Natural killer cell treated with Interleukin-12 subunit alpha and Interleukin-12 subunit beta and Interleukin-15 and Interleukin-18, amount 100 ng/mL, for 72 hours (primary cell): ENCODE data around the gene MEI4. TPM values are rescaled to one million over a fixed set of nuclear protein-coding genes. Genes with fewer than 3 reads are reported as not detected.
"Not testable (repeated sequence)": the region's sequence is repeated elsewhere in the genome, so short reads cannot be mapped to it uniquely, and the experiment has no call there.

ENCODE experiments used
- ATAC-seq, 2 donors: fragments of 150-1000 bp; cut with Tn5 transposase in 1 of 2; sonication (Bioruptor Pico), chemical (Tn5 transposase) in 1 of 2; 2 replicates each; pipeline ENCODE4 v1.10.0; 2021
- DNase-seq: peaks from one replicate; pipeline ENCODE4 v3.0.0; 2022; ENCODE audit warnings: low spot score
- H3K27ac Mint-ChIP-seq, 2 donors: 1 replicate in 1 of 2; 2 replicates in 1 of 2; pipeline ENCODE4 v1.8.0; 2022; ENCODE audit warnings: mixed read lengths in 2 of 2, mild to moderate bottlenecking in 1 of 2, moderate library complexity in 1 of 2
- H3K27me3 Mint-ChIP-seq, 2 donors: 1 replicate in 1 of 2; 2 replicates in 1 of 2; pipeline ENCODE4 v1.8.0; 2022; ENCODE audit warnings: mixed read lengths in 2 of 2
- H3K36me3 Mint-ChIP-seq: one replicate; pipeline ENCODE4 v1.8.0; 2022; ENCODE audit warnings: mixed read lengths
- H3K4me1 Mint-ChIP-seq, 2 donors: 1 replicate in 1 of 2; 2 replicates in 1 of 2; pipeline ENCODE4 v1.8.0; 2022; ENCODE audit warnings: low read depth in 2 of 2, mixed read lengths in 2 of 2, mild to moderate bottlenecking in 1 of 2
- H3K4me3 Mint-ChIP-seq: one replicate; pipeline ENCODE4 v1.8.0; 2022; ENCODE audit warnings: mixed read lengths
- H3K9me3 Mint-ChIP-seq: 2 replicates; pipeline ENCODE4 v1.8.0; 2022; ENCODE audit warnings: mixed read lengths
- total RNA-seq, 2 donors: library from RNA; stranded (reverse); gene quantifications; one replicate each; pipeline ENCODE4 v1.2.3, GENCODE V29; 2022

Gene MEI4
- total RNA-seq, 2 donors from 2014 or later = not detected

GRCh38 chr6:77650098-77650663 is 2.7 kb upstream of the MEI4 start:
- H3K4me1 Mint-ChIP-seq = no peaks in the 10 kb centered on the region
- DNase-seq (no peak), ATAC-seq (no peak)
- H3K9me3 Mint-ChIP-seq = peaks cover 13% of the 10 kb centered on the region
- H3K36me3 Mint-ChIP-seq = no peaks in the 10 kb centered on the region
- H3K27me3 Mint-ChIP-seq = peaks cover 0 to 2% of the 10 kb centered on the region in 2 donors
- no peak overlapping the region for H3K4me3 Mint-ChIP-seq
- no peak overlapping the region for H3K27ac Mint-ChIP-seq

GRCh38 chr6:77653816-77654215 is 977 bp downstream of the MEI4 start:
- H3K27me3 Mint-ChIP-seq = peaks cover 0 to 2% of the 10 kb centered on the region in 2 donors
- peaks cover 19% of the 10 kb centered on the region for H3K9me3 Mint-ChIP-seq
- H3K36me3 Mint-ChIP-seq = peaks cover 8% of the 10 kb centered on the region
- H3K4me3 Mint-ChIP-seq = no peak overlapping the region
- H3K27ac Mint-ChIP-seq = no peak overlapping the region
- H3K4me1 Mint-ChIP-seq = no peaks in the 10 kb centered on the region
- DNase-seq (no peak), ATAC-seq (no peak)

GRCh38 chr6:77655035-77655434 is 2.2 kb downstream of the MEI4 start:
- H3K9me3 Mint-ChIP-seq = peaks cover 18% of the 10 kb centered on the region
- not testable (repeated sequence) for DNase-seq, H3K36me3 Mint-ChIP-seq, H3K27ac Mint-ChIP-seq, ATAC-seq, H3K4me1 Mint-ChIP-seq, H3K27me3 Mint-ChIP-seq, H3K4me3 Mint-ChIP-seq

GRCh38 chr6:77656999-77657764 is 4.3 kb downstream of the MEI4 start:
- Mint-ChIP-seq H3K9me3 (peaks cover 12% of the 10 kb centered on the region), H3K27ac (no peak overlapping the region), H3K4me1 (no peaks in the 10 kb centered on the region), H3K36me3 (peaks cover 8% of the 10 kb centered on the region), H3K4me3 (no peak overlapping the region), H3K27me3 (no peaks in the 10 kb centered on the region)
- no peak for DNase-seq
- no peak for ATAC-seq

- DNase-seq = no peak
- H3K9me3 Mint-ChIP-seq = peaks cover 26% of the 10 kb centered on the region
- H3K36me3 Mint-ChIP-seq = no peaks in the 10 kb centered on the region
- no peak for ATAC-seq
- H3K27ac Mint-ChIP-seq = no peak overlapping the region
- no peaks in the 10 kb centered on the region for H3K27me3 Mint-ChIP-seq
- no peaks in the 10 kb centered on the region for H3K4me1 Mint-ChIP-seq
- no peak overlapping the region for H3K4me3 Mint-ChIP-seq
Measured at GRCh38 chr6:77666340-77666739, 13.5 kb downstream of the MEI4 start.

GRCh38 chr6:77666846-77667245 is 14.0 kb downstream of the MEI4 start:
- Mint-ChIP-seq H3K27ac (no peak overlapping the region), H3K27me3 (no peaks in the 10 kb centered on the region), H3K4me1 (no peaks in the 10 kb centered on the region), H3K36me3 (no peaks in the 10 kb centered on the region), H3K4me3 (no peak overlapping the region), H3K9me3 (peaks cover 30% of the 10 kb centered on the region)
- ATAC-seq (no peak), DNase-seq (no peak)

GRCh38 chr6:77669913-77670312 is 17.1 kb downstream of the MEI4 start:
- H3K27ac Mint-ChIP-seq = no peak overlapping the region
- H3K9me3 Mint-ChIP-seq = peaks cover 24% of the 10 kb centered on the region
- H3K27me3 Mint-ChIP-seq = no peaks in the 10 kb centered on the region
- ATAC-seq (no peak), DNase-seq (no peak)
- no peaks in the 10 kb centered on the region for H3K4me1 Mint-ChIP-seq
- H3K4me3 Mint-ChIP-seq = no peak overlapping the region
- H3K36me3 Mint-ChIP-seq = no peaks in the 10 kb centered on the region

GRCh38 chr6:77674211-77674610 is 21.4 kb downstream of the MEI4 start:
- no peak overlapping the region for H3K4me3 Mint-ChIP-seq
- H3K4me1 Mint-ChIP-seq = no peaks in the 10 kb centered on the region
- peaks cover 17% of the 10 kb centered on the region for H3K9me3 Mint-ChIP-seq
- ATAC-seq (no peak), DNase-seq (no peak)
- H3K27ac Mint-ChIP-seq = no peak overlapping the region
- H3K27me3 Mint-ChIP-seq = no peaks in the 10 kb centered on the region
- no peaks in the 10 kb centered on the region for H3K36me3 Mint-ChIP-seq

- no peaks in the 10 kb centered on the region for H3K4me1 Mint-ChIP-seq
- DNase-seq (no peak), ATAC-seq (no peak)
- H3K27me3 Mint-ChIP-seq = no peaks in the 10 kb centered on the region
- no peak overlapping the region for H3K27ac Mint-ChIP-seq
- peaks cover 6% of the 10 kb centered on the region for H3K9me3 Mint-ChIP-seq
- H3K36me3 Mint-ChIP-seq = no peaks in the 10 kb centered on the region
- H3K4me3 Mint-ChIP-seq = no peak overlapping the region
Measured at GRCh38 chr6:77678048-77678447, 25.2 kb downstream of the MEI4 start.

GRCh38 chr6:77683515-77683914 is 30.7 kb downstream of the MEI4 start:
- H3K4me1 Mint-ChIP-seq = no peaks in the 10 kb centered on the region
- no peak overlapping the region for H3K27ac Mint-ChIP-seq
- H3K36me3 Mint-ChIP-seq = no peaks in the 10 kb centered on the region
- peaks cover 8% of the 10 kb centered on the region for H3K9me3 Mint-ChIP-seq
- ATAC-seq = no peak
- no peak for DNase-seq
- H3K4me3 Mint-ChIP-seq = no peak overlapping the region
- no peaks in the 10 kb centered on the region for H3K27me3 Mint-ChIP-seq

- no peaks in the 10 kb centered on the region for H3K27me3 Mint-ChIP-seq
- DNase-seq (no peak), ATAC-seq (no peak)
- no peaks in the 10 kb centered on the region for H3K4me1 Mint-ChIP-seq
- H3K4me3 Mint-ChIP-seq = no peak overlapping the region
- no peak overlapping the region for H3K27ac Mint-ChIP-seq
- no peaks in the 10 kb centered on the region for H3K36me3 Mint-ChIP-seq
- H3K9me3 Mint-ChIP-seq = peaks cover 13% of the 10 kb centered on the region
Measured at GRCh38 chr6:77686931-77687330, 34.1 kb downstream of the MEI4 start.

GRCh38 chr6:77688649-77689048 is 35.8 kb downstream of the MEI4 start:
- ATAC-seq (no peak), DNase-seq (no peak)
- no peak overlapping the region for H3K4me3 Mint-ChIP-seq
- no peaks in the 10 kb centered on the region for H3K27me3 Mint-ChIP-seq
- no peak overlapping the region for H3K27ac Mint-ChIP-seq
- no peaks in the 10 kb centered on the region for H3K4me1 Mint-ChIP-seq
- H3K9me3 Mint-ChIP-seq = peaks cover 14% of the 10 kb centered on the region
- no peaks in the 10 kb centered on the region for H3K36me3 Mint-ChIP-seq

GRCh38 chr6:77700095-77700494 is 47.3 kb downstream of the MEI4 start:
- H3K36me3 Mint-ChIP-seq, H3K4me3 Mint-ChIP-seq, ATAC-seq, DNase-seq, H3K27ac Mint-ChIP-seq, H3K27me3 Mint-ChIP-seq, H3K4me1 Mint-ChIP-seq: not testable (repeated sequence)
- H3K9me3 Mint-ChIP-seq = peaks cover 23% of the 10 kb centered on the region

GRCh38 chr6:77707603-77708002 is 54.8 kb downstream of the MEI4 start:
- no peak overlapping the region for H3K4me3 Mint-ChIP-seq
- no peak overlapping the region for H3K27ac Mint-ChIP-seq
- DNase-seq (no peak), ATAC-seq (no peak)
- H3K9me3 Mint-ChIP-seq = peaks cover 24% of the 10 kb centered on the region
- peaks cover 9% of the 10 kb centered on the region for H3K36me3 Mint-ChIP-seq
- H3K27me3 Mint-ChIP-seq = no peaks in the 10 kb centered on the region
- no peaks in the 10 kb centered on the region for H3K4me1 Mint-ChIP-seq

GRCh38 chr6:77715588-77715987 is 62.7 kb downstream of the MEI4 start:
- DNase-seq (no peak), ATAC-seq (no peak)
- peaks cover 14% of the 10 kb centered on the region for H3K9me3 Mint-ChIP-seq
- H3K36me3 Mint-ChIP-seq = peaks cover 6% of the 10 kb centered on the region
- no peak overlapping the region for H3K4me3 Mint-ChIP-seq
- no peaks in the 10 kb centered on the region for H3K27me3 Mint-ChIP-seq
- H3K4me1 Mint-ChIP-seq = no peaks in the 10 kb centered on the region
- no peak overlapping the region for H3K27ac Mint-ChIP-seq
